Measurements from ENCODE around the gene ACBD4.

The ACBD4 gene

GRCh38 chr17:45143767-45144198 is 8.3 kb downstream of the ACBD4 start:
- TF ChIP-seq CTCF (IDR thresholded peaks at IDR 0.05; ENCODE audit: low read depth, low read length, missing control alignments), result no peak
- in situ Hi-C loops (cut with HindIII; ENCODE audit: low sequenced_read_pairs), result no loop called here
- no peak for DNase-seq (ENCODE audit: low read depth)
- peak overlapping the region; percentile 16 for H3K4me3 ChIP-seq (ENCODE audit: low read depth, low read length)

- no peak for TF ChIP-seq CTCF (IDR thresholded peaks at IDR 0.05; ENCODE audit: low read depth, low read length, missing control alignments)
- H3K4me3 ChIP-seq (ENCODE audit: low read depth, low read length), result peak overlapping the region; percentile 16
- no peak for DNase-seq (ENCODE audit: low read depth)
- in situ Hi-C loops (cut with HindIII; ENCODE audit: low sequenced_read_pairs), result no loop called here
Measured at GRCh38 chr17:45144199-45145034, 8.9 kb downstream of the ACBD4 start.

- in situ Hi-C loops (cut with HindIII; ENCODE audit: low sequenced_read_pairs), result no loop called here
- DNase-seq (ENCODE audit: low read depth), result no peak
- no peak overlapping the region for H3K4me3 ChIP-seq (ENCODE audit: low read depth, low read length)
- TF ChIP-seq CTCF (IDR thresholded peaks at IDR 0.05; ENCODE audit: low read depth, low read length, missing control alignments), result no peak
Measured at GRCh38 chr17:45145035-45145389, 9.5 kb downstream of the ACBD4 start.

- TF ChIP-seq CTCF (IDR thresholded peaks at IDR 0.05; ENCODE audit: low read depth, low read length, missing control alignments), result no peak
Measured at GRCh38 chr17:45146166-45146565, 10.7 kb downstream of the ACBD4 start.

GRCh38 chr17:45146592-45146889 is 11.1 kb downstream of the ACBD4 start:
- DNase-seq (ENCODE audit: low read depth), result no peak
- in situ Hi-C loops (cut with HindIII; ENCODE audit: low sequenced_read_pairs), result no loop called here
- H3K4me3 ChIP-seq (ENCODE audit: low read depth, low read length), result no peak overlapping the region
- TF ChIP-seq CTCF (IDR thresholded peaks at IDR 0.05; ENCODE audit: low read depth, low read length, missing control alignments), result no peak

More at GRCh38 chr17:45146166-45146565, 10.7 kb downstream of the ACBD4 start:
- in situ Hi-C loops (cut with HindIII; ENCODE audit: low sequenced_read_pairs), result no loop called here
- no peak overlapping the region for H3K4me3 ChIP-seq (ENCODE audit: low read depth, low read length)
- no peak for DNase-seq (ENCODE audit: low read depth)

GRCh38 chr17:45146890-45147580 is 11.5 kb downstream of the ACBD4 start:
- H3K4me3 ChIP-seq (ENCODE audit: low read depth, low read length), result peak overlapping the region; percentile 78
- in situ Hi-C loops (cut with HindIII; ENCODE audit: low sequenced_read_pairs), result no loop called here
- TF ChIP-seq CTCF (IDR thresholded peaks at IDR 0.05; ENCODE audit: low read depth, low read length, missing control alignments), result no peak
- no peak for DNase-seq (ENCODE audit: low read depth)
